GM18505 (cell line): ENCODE data around the gene GALNTL6.

Experiments used
- ATAC-seq: cut with Tn5 transposase; IDR thresholded peaks from one replicate; pipeline ENCODE4 v1.9.1; 2021; ENCODE audit not compliant: unreplicated experiment
- POLR2A ChIP-seq: IDR thresholded peaks from 4 replicates; pipeline ENCODE4 v1.6.1; 2011; ENCODE audit warnings: borderline replicate concordance; ENCODE audit not compliant: insufficient read depth, insufficient read length; ENCODE audit errors: extremely low read depth

The GALNTL6 gene

DNA sequence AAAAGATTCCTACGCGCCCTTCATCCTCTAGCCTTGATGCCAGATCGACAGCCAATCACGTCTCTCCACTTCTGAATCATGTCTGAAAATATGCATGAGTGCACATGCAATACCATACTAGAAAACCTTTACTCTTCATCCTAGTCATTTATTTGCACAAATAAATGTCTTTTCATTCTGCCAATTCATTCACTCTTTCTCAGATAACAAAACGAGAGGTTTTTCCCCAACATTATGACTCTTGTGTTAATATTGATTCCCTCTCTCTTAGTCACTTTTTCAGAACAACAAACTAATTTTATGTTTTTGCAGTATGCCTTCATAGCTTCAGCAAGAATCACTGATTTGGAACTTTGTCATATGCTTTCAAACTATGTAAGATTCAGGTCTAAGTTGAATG, 806.0 kb downstream of the GALNTL6 start:
- TF ChIP-seq POLR2A, result no peak
- ATAC-seq, result no peak

DNA sequence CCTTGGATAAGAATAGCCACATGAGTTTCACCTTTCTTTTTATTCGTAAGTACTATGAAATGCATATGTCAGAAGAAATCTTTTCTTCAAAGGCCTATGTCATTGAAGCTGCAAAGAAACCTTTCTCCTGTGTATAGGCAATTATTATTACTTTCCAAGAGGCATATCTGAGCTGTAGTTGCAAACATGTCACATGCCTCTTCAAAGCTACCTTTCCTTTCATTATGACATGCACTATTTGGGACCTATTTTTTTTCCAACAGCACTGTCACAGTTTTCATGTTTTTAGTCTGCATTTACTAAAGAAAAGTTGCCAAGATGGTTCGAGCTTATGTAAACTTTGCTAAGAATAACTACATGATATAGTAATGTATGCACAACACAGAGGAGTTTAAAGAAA, 806.6 kb downstream of the GALNTL6 start:
- ATAC-seq, result no peak
- TF ChIP-seq POLR2A, result no peak

DNA sequence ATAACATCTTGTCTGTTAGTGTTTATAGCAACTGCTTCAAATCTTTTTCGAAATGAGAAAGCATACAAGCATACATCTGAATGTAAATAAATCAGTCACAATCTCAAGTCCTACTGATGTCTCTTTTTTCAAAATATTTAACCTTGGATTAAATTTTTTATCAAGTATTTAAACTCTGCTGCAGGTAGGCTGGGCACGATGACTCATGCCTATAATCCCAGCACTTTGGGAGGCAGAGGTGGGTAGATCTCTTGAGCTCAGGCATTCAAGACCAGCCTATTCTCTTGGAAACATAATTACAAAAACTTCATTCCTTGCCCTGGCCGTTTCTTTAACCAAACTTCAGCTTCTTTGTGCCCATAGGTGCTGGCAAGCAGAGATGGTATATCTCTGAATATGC, 815.1 kb downstream of the GALNTL6 start:
- no peak for ATAC-seq
- TF ChIP-seq POLR2A, result no peak

DNA sequence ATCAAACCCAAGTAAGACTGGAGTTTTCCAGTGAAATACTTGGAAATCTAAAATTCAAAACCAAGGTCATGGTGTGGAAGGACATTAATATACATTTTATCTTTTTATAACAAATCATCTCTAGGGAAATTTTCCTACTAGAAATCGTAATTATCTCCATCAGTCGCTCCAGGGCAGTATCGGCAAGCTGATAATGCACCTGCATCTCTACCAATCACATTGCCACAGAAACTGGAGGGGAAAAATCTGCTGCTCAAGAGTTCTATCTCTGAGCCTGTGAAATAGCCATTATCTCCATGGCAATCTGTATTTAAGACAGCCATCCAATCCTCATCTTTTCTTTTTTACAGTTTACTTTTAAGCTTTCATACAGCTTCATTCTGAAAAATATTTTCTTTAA, 817.1 kb downstream of the GALNTL6 start:
- TF ChIP-seq POLR2A, result no peak
- no peak for ATAC-seq

DNA sequence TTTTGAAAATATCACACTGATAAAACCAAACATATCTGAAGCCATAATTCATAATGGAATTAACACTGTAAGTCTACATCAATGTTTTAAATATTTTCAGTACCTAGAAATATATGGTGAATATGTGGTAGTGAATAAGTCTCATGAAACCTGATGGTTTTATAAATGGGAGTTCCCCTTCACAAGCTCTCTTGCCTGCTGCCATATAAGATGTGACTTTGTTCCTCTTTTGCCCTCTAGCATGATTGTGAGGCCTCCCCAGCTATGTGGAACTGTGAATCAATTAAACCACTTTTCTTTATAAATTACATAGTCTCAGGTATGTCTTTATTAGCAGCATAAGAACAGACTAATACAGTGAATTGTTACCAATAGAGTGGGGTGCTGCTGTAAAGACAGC, 818.6 kb downstream of the GALNTL6 start:
- ATAC-seq, result no peak
- no peak for TF ChIP-seq POLR2A

DNA sequence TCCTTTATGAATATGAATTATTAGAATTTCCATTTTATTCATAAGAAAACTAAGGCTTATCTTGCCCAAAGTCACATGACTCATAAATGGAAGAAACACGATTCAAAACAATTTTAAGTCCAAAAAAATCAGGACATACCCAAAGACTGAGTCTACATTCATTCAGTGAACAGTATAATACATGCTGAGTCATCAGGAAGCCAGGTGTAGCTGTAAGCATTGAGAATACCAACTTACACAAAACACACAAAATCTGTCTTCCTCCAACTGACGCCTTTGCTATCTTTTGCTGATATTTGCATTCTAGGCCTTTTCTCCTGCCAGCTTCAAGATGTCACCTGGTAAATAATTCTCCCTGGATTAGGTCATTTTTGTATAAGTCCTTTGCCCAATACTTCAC, 835.3 kb downstream of the GALNTL6 start:
- no peak for ATAC-seq

DNA sequence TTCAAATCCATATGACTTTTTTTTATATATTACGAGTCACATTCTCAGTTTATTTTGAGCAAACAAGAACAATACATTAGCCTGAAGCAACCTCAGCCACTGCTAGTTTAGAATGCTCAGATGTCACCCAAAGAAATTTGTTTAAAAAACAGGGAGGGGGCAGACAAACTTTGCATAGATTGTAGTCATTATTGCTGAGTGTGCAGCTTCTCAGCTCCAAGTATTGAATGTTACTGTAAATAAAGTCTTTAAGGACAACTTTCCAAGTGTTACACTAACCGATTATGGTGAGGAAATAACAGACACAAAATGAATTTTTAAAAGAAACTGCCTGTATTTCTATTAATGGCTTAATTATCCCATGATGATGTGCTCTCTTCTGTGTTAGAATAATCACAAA, 835.9 kb downstream of the GALNTL6 start:
- no peak for TF ChIP-seq POLR2A
- ATAC-seq, result no peak

More for the DNA sequence above, 835.3 kb downstream of the GALNTL6 start:
- TF ChIP-seq POLR2A, result no peak

DNA sequence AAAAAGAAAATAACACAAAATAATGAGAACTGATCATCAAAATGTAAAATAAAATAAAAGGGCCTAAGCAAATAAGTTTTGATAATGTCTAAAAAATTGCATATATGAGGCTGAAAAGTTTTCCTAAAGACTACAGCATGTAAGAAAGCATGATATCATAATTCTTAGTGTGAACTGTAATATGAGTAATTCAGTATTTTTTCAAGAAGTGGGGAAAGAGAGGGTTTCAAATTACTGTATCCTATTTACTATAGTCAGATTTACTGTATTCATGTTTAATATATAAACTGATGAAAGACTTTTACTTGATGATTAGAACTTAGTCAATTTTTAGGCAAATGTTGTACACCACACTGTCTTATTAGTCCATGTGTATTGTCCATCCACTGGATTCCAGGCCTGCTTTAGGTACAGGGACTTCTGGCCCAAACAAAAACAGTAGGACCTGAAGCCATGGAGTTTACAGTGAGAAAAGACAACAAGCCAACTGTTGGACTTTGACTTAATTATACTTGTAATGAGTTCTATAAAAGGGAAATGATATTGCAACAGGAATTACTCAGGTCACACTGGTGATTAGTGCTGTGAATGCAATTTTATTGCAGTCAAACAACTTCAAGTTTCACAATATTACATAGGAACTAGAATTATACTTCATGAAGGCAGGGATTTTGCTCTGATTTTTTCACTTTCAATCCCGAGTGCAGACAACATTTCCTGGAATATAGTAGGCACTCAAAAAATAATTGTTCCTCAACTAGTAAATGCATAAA, 837.7 kb downstream of the GALNTL6 start:
- no peak for TF ChIP-seq POLR2A
- no peak for ATAC-seq

DNA sequence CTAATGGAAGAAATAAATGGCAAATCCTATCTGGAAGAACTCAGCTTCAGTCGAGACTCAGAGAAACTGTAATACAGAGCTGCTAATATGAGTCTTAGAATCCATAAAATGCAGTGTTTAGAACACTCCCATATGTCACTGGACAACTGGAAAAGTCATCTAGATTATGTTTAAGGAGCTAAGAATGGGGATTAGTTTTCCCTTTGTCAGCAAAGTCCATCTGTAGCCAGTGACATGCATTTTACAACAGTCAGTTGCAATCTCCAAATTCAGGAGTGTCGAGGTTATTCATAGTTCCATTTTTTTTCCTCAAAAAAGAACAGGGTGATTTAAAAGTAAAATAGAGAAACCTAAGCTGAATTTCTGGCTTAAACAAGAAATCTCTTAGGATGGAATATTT, 838.8 kb downstream of the GALNTL6 start:
- TF ChIP-seq POLR2A, result no peak
- no peak for ATAC-seq

DNA sequence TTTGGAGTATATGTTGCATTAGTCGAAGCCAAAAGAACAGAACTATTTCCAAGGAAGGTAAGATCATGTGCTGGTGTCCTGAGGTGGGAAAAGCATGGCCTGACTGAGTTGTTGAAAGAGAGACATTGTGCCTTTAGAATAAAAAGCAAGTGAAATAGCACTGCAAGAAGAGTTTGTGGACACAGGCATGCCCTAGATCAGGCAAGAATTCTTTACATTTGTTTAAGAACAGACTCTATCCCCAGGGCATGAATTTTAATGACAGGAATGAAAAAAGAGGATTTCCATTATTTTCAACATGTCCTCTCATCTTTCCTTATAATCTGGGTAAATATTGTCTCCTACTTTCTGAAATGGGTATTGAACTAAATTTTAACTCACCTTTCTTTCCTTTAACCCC, 839.2 kb downstream of the GALNTL6 start:
- TF ChIP-seq POLR2A, result no peak
- no peak for ATAC-seq

DNA sequence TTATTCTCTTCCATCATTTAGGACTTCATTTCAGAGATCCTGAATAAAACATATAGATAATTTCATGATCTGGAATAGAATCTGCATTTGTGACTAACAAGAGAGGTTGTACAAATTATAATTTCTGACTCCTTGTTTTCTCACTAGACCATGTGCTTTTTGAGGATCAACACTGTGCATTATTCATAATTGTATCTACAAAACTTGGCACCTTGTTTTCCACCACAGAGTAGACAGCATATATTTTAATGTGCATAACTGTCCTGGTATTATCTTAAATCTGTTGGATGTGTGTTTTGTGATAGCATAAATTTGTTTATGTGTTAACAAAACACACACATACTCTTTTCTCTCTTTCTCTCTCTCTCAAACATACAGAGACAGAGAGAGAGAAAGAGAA, 840.5 kb downstream of the GALNTL6 start:
- no peak for ATAC-seq
- TF ChIP-seq POLR2A, result no peak

DNA sequence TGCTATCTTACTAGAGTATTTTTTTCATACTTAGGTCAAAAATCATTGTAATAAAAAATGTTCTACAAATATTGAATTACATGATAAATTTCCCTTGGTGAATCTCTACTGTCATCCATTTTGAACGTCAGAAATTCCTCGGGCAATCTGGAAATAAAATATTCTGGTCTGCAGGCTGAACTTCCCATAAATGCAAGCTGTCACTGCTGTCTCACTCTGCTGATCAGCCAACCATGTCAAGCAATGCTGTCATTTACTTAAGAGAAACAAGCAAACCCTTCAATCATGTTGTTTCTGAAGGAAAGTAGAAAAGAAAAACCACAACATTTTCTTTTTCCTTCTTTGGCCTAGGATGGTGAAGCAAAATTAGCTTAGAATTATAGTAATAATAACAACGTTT, 841.3 kb downstream of the GALNTL6 start:
- ATAC-seq, result no peak

DNA sequence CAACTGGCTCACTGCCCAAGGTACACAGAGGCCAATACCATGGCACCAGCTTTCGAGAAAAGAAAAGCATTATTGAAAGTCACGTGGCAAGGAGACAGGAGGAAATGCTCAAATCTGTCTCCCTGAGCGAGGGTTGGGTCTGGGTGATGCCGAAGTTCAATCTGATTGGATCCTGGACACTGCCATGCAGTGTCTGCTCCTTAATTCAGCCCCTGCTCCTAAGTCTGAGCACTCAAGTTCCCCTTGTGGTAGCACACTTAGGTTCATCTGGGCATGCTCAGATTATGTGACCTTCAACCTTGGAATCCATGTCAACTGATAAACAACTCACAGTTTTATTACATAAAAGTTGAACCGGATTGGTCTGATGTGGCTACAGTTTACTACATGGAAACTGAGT, 842.9 kb downstream of the GALNTL6 start:
- TF ChIP-seq POLR2A, result no peak
- no peak for ATAC-seq

More for the DNA sequence above, 841.3 kb downstream of the GALNTL6 start:
- TF ChIP-seq POLR2A, result no peak

DNA sequence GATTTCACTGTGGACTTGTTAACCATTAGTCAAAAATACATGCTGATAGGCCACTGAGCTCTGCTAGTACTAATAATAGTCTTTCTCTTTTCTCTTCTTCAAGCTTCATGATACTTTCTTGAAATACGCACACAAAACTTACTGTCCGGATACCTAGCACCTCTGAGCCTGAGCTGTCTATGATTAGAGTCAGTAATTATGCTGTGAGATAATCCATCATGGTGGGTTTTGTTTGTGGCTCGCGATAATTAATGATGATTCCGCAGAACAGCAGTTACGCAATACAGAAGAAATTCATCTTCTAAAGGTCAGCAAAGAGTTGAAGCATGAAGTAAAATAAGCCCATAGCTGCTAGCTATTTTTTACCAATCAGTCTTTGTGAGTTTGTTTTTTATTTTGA, 843.9 kb downstream of the GALNTL6 start:
- no peak for ATAC-seq
- TF ChIP-seq POLR2A, result no peak

DNA sequence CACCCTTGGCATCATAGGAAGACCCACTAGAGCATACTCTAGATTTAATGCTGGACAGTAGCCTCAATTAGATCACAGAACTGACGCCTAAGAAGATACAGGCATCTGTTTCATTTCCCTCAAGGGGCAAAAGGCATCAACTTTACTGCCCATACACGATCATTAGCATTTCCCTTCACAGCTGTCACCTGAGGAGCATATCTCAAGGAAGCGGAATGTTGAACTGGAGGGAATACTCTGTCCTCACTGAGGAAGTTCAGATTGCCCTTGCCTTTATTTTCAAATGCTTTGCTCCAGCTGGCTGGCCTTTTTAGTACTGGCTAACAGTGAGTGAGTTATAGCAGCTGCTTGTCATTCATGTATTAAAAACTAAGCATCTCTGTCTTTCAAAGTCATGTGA, 847.0 kb downstream of the GALNTL6 start:
- no peak for ATAC-seq
- no peak for TF ChIP-seq POLR2A

DNA sequence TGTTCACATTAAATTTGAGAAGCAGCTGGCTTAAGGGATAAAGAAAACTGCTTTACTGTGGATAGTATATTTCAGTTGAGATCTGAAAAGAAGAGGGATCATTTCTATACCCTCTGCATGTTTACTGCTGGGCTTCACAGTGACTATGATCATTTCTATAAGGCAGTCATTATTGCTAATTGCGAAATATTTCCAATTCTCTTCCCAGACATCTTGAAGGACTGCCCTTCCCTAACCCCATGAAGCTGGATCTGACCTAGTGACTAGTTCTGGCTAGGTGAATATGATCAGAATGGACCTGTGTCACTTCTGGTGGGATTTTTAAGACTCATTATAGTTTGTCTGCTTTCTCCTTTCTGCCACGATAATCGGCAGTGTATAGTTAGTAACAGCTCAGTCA, 848.9 kb downstream of the GALNTL6 start:
- ATAC-seq, result no peak
- no peak for TF ChIP-seq POLR2A
